ENCODE results near the gene SNX10. TPM values are rescaled to one million over a fixed set of nuclear protein-coding genes. Genes with fewer than 3 reads are reported as not detected.
"Not testable (repeated sequence)": the region's sequence is repeated elsewhere in the genome, so short reads cannot be mapped to it uniquely, and the experiment has no call there.

SNX10 gene
- 1 to 10 TPM; 1.9 to 6.9 (median 4.0) TPM for total RNA-seq

GRCh38 chr7:26291699-26292538 lies at the start of gene SNX10:
SNX10 (plus strand) TSS chr7:26291862; CDS start chr7:26346443, 54,581 bp downstream.
- no peaks in the 10 kb centered on the region for H3K36me3 ChIP-seq
- peaks cover 51% of the 10 kb centered on the region for H3K27me3 ChIP-seq
- ATAC-seq, result peak; percentile 48
- H3K4me1 ChIP-seq, result peaks cover 0 to 14% (median 0%) of the 10 kb centered on the region in 3 donors
- H3K9me3 ChIP-seq, result no peaks in the 10 kb centered on the region
- H3K27ac ChIP-seq, result peak within 1 kb of the TSS in 1 of 4 donors; percentile 60
- WGBS, 2 donors (ENCODE audit: low coverage in 1 of 2), result 5 to 27% methylated on average over 5 to 14 of the region's 74 CpGs
- TF ChIP-seq EP300 (IDR thresholded peaks at IDR 0.05) (no peak), POLR2AphosphoS5 (IDR thresholded peaks at IDR 0.05) (no peak), POLR2A (IDR thresholded peaks at IDR 0.05) (peak in 1 of 2 donors; percentile 7)
- TF ChIP-seq, protein P1, sequence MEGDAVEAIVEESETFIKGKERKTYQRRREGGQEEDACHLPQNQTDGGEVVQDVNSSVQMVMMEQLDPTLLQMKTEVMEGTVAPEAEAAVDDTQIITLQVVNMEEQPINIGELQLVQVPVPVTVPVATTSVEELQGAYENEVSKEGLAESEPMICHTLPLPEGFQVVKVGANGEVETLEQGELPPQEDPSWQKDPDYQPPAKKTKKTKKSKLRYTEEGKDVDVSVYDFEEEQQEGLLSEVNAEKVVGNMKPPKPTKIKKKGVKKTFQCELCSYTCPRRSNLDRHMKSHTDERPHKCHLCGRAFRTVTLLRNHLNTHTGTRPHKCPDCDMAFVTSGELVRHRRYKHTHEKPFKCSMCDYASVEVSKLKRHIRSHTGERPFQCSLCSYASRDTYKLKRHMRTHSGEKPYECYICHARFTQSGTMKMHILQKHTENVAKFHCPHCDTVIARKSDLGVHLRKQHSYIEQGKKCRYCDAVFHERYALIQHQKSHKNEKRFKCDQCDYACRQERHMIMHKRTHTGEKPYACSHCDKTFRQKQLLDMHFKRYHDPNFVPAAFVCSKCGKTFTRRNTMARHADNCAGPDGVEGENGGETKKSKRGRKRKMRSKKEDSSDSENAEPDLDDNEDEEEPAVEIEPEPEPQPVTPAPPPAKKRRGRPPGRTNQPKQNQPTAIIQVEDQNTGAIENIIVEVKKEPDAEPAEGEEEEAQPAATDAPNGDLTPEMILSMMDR (IDR thresholded peaks at IDR 0.05), result peak in 1 of 4 experiments; percentile 29
- peak within 1 kb of the TSS; percentile 20 to 56 for H3K4me3 ChIP-seq

GRCh38 chr7:26245150-26245549 lies 46.5 kb upstream of the SNX10 start:
- Histone ChIP-seq H3K4me1 (no peaks in the 10 kb centered on the region), H3K9me3 (no peaks in the 10 kb centered on the region), H3K36me3 (no peaks in the 10 kb centered on the region), H3K27me3 (peaks cover 32% of the 10 kb centered on the region), H3K27ac (no peak overlapping the region), H3K4me3 (no peak overlapping the region)
- no peak for TF ChIP-seq POLR2A (IDR thresholded peaks at IDR 0.05)
- TF ChIP-seq, protein P1 (IDR thresholded peaks at IDR 0.05), result no peak
- no peak for TF ChIP-seq EP300 (IDR thresholded peaks at IDR 0.05)
- TF ChIP-seq POLR2AphosphoS5 (IDR thresholded peaks at IDR 0.05), result no peak
- no peak for ATAC-seq
- 87 to 89% methylated on average over 3 to 9 of the region's 13 CpGs for WGBS, 2 donors (ENCODE audit: low coverage in 1 of 2)

GRCh38 chr7:26250239-26250638 lies 41.4 kb upstream of the SNX10 start:
- TF ChIP-seq EP300 (IDR thresholded peaks at IDR 0.05) (no peak), POLR2AphosphoS5 (IDR thresholded peaks at IDR 0.05) (no peak), POLR2A (IDR thresholded peaks at IDR 0.05) (no peak)
- TF ChIP-seq, protein P1 (IDR thresholded peaks at IDR 0.05), result no peak
- Histone ChIP-seq H3K36me3 (no peaks in the 10 kb centered on the region), H3K9me3 (no peaks in the 10 kb centered on the region), H3K27ac (no peak overlapping the region), H3K27me3 (peaks cover 21% of the 10 kb centered on the region), H3K4me1 (no peaks in the 10 kb centered on the region), H3K4me3 (no peak overlapping the region)
- no peak for ATAC-seq
- 60% methylated on average over 2 of the region's 12 CpGs; no CpG with 5 or more reads in 1 of the 2 donors for WGBS, 2 donors (ENCODE audit: low coverage in 1 of 2)

- ATAC-seq, H3K27me3 ChIP-seq, H3K4me3 ChIP-seq, H3K36me3 ChIP-seq, H3K27ac ChIP-seq, H3K4me1 ChIP-seq: not testable (repeated sequence)
- peaks cover 0 to 16% (median 0%) of the 10 kb centered on the region in 3 donors for H3K9me3 ChIP-seq
- no CpG with 5 or more reads among the region's 29 CpGs for WGBS, 2 donors (ENCODE audit: low coverage in 1 of 2)
Observed at GRCh38 chr7:26261866-26262265, 29.8 kb upstream of the SNX10 start.

DNA sequence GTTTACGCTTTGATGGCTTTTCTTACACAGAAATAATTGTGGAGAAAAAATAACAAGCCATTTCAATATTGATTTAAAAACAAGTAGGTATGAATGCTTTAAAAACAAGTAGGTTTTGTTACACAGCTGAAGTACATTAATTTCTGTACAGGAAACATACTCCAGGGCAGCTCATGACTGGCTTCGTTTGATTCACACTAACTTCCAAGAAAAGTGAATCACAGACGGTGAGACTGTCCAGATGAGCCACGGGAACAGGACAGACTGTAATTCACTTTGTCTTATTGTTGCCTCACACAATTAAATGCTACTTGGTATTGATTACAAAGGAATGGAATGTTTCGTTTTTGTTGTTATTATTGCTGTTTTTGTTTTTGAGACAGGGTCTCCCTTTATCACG lies 26.6 kb upstream of the SNX10 start:
- 74 to 86% methylated on average over 6 of the region's 6 CpGs for WGBS, 2 donors (ENCODE audit: low coverage in 1 of 2)

More for the DNA sequence above, 26.6 kb upstream of the SNX10 start:
- no peak overlapping the region for H3K4me3 ChIP-seq
- H3K4me1 ChIP-seq, result no peaks in the 10 kb centered on the region
- H3K27me3 ChIP-seq, result no peaks in the 10 kb centered on the region
- no peak for TF ChIP-seq EP300 (IDR thresholded peaks at IDR 0.05)
- TF ChIP-seq, protein P1 (IDR thresholded peaks at IDR 0.05), result no peak
- TF ChIP-seq POLR2AphosphoS5 (IDR thresholded peaks at IDR 0.05), result no peak
- no peak for TF ChIP-seq POLR2A (IDR thresholded peaks at IDR 0.05)
- H3K27ac ChIP-seq, result no peak overlapping the region
- H3K36me3 ChIP-seq, result no peaks in the 10 kb centered on the region
- H3K9me3 ChIP-seq, result peaks cover 0 to 16% (median 0%) of the 10 kb centered on the region in 3 donors
- ATAC-seq, result no peak
